HG02870 (cell line): ENCODE results near the gene SULT1A1.
"Not testable (repeated sequence)": the region's sequence is repeated elsewhere in the genome, so short reads cannot be mapped to it uniquely, and the experiment has no call there.

ENCODE experiments used
- ATAC-seq: cut with Tn5 transposase; IDR thresholded peaks from one replicate; pipeline ENCODE4 v1.9.1; 2021; ENCODE audit warnings: mild to moderate bottlenecking, moderate library complexity; ENCODE audit not compliant: unreplicated experiment

Gene SULT1A1

GRCh38 chr16:28592511-28592910 lies 17.3 kb downstream of the SULT1A1 start:
- no peak for ATAC-seq

- no peak for ATAC-seq
These were observed 18.5 kb downstream of the SULT1A1 start for GRCh38 chr16:28591355-28591754.

- no peak for ATAC-seq
These were observed 19.2 kb downstream of the SULT1A1 start for GRCh38 chr16:28590384-28591340.

GRCh38 chr16:28589930-28590329 lies 19.9 kb downstream of the SULT1A1 start:
- no peak for ATAC-seq

- ATAC-seq = no peak
These were observed 20.8 kb downstream of the SULT1A1 start for GRCh38 chr16:28589069-28589468.

- ATAC-seq = no peak
These were observed 22.5 kb downstream of the SULT1A1 start for GRCh38 chr16:28587386-28587785.

- ATAC-seq = no peak
These were observed 23.4 kb downstream of the SULT1A1 start for GRCh38 chr16:28586466-28586865.

- no peak for ATAC-seq
These were observed 24.2 kb downstream of the SULT1A1 start for GRCh38 chr16:28585674-28586073.

- ATAC-seq = no peak
These were observed 29.0 kb downstream of the SULT1A1 start for GRCh38 chr16:28580726-28581315.

GRCh38 chr16:28575446-28576109 lies 34.3 kb downstream of the SULT1A1 start:
- no peak for ATAC-seq

GRCh38 chr16:28574925-28575324 lies 34.9 kb downstream of the SULT1A1 start:
- no peak for ATAC-seq

- ATAC-seq = no peak
These were observed 35.8 kb downstream of the SULT1A1 start for GRCh38 chr16:28573738-28574718.

GRCh38 chr16:28572696-28573510 lies 36.9 kb downstream of the SULT1A1 start:
- no peak for ATAC-seq

- ATAC-seq = no peak
These were observed 39.7 kb downstream of the SULT1A1 start for GRCh38 chr16:28569968-28570752.

GRCh38 chr16:28569021-28569420 lies 40.8 kb downstream of the SULT1A1 start:
- no peak for ATAC-seq

GRCh38 chr16:28567292-28567691 lies 42.6 kb downstream of the SULT1A1 start:
- no peak for ATAC-seq

- ATAC-seq = not testable (repeated sequence)
These were observed 43.5 kb downstream of the SULT1A1 start for GRCh38 chr16:28566233-28566925.

- no peak for ATAC-seq
These were observed 46.6 kb downstream of the SULT1A1 start for GRCh38 chr16:28563218-28563617.
